ENCODE measurements around the gene WDFY3.

WDFY3 gene

GRCh38 chr4:84661191-84661939 lies 305.1 kb downstream of the WDFY3 start:
- no peak for DNase-seq

GRCh38 chr4:84660606-84661005 lies 305.9 kb downstream of the WDFY3 start:
- no peak for DNase-seq

- no peak for DNase-seq
These were observed 314.0 kb downstream of the WDFY3 start for GRCh38 chr4:84652478-84652877.

- DNase-seq: no peak
These were observed 315.0 kb downstream of the WDFY3 start for GRCh38 chr4:84651499-84651898.

GRCh38 chr4:84648863-84649647 lies 317.4 kb downstream of the WDFY3 start:
- no peak for DNase-seq

GRCh38 chr4:84648178-84648577 lies 318.3 kb downstream of the WDFY3 start:
- no peak for DNase-seq

- DNase-seq: no peak
These were observed 319.1 kb downstream of the WDFY3 start for GRCh38 chr4:84647312-84647884.

GRCh38 chr4:84644087-84644486 lies 322.4 kb downstream of the WDFY3 start:
- no peak for DNase-seq

- no peak for DNase-seq
These were observed 327.3 kb downstream of the WDFY3 start for GRCh38 chr4:84639145-84639544.

- no peak for DNase-seq
These were observed 328.4 kb downstream of the WDFY3 start for GRCh38 chr4:84638092-84638491.

- DNase-seq: no peak
These were observed 331.5 kb downstream of the WDFY3 start for GRCh38 chr4:84634961-84635360.

GRCh38 chr4:84632092-84632491 lies 334.4 kb downstream of the WDFY3 start:
- no peak for DNase-seq

GRCh38 chr4:84631573-84631972 lies 334.9 kb downstream of the WDFY3 start:
- DNase-seq: no peak

- no peak for DNase-seq
These were observed 339.8 kb downstream of the WDFY3 start for GRCh38 chr4:84626673-84627072.

- no peak for DNase-seq
These were observed 342.8 kb downstream of the WDFY3 start for GRCh38 chr4:84623661-84624060.

GRCh38 chr4:84622959-84623358 lies 343.5 kb downstream of the WDFY3 start:
- DNase-seq: no peak
